ENCODE measurements around the gene EIF2S2. TPM values are rescaled to one million over a fixed set of nuclear protein-coding genes. Genes with fewer than 3 reads are reported as not detected.

Gene EIF2S2
- 71.1 and 106 TPM in 2 replicates for total RNA-seq

GRCh38 chr20:34111702-34112599, at the start of gene EIF2S2:
TSS of gene EIF2S2 (minus strand) at chr20:34112243. CDS start at chr20:34112110, 133 bp downstream.

Other genes with a start within 250 kb of the EIF2S2 start
- 67.0 and 86.2 TPM in 2 replicates for gene RALY, start 118.3 kb downstream of the EIF2S2 start, total RNA-seq
- not detected in 2 replicates for gene ASIP, start 129.2 kb upstream of the EIF2S2 start, total RNA-seq
- gene AHCY, start 191.1 kb upstream of the EIF2S2 start, total RNA-seq = 70.3 and 92.1 TPM in 2 replicates

All from smooth muscle cell of trachea (primary cell).